ENCODE data around the gene PRSS35.

GRCh38 chr6:83490217-83490807 lies 22.0 kb upstream of the PRSS35 start:
- TF ChIP-seq POLR2A (IDR thresholded peaks at IDR 0.05; ENCODE audit: low read depth, low read length) (no peak), POLR2AphosphoS5 (IDR thresholded peaks at IDR 0.05; ENCODE audit: low read depth, low read length) (no peak), TAF1 (IDR thresholded peaks at IDR 0.05; ENCODE audit: borderline replicate concordance, low read depth, low read length) (no peak)
